ENCODE data around the gene PCDH9.

PCDH9 gene

DNA sequence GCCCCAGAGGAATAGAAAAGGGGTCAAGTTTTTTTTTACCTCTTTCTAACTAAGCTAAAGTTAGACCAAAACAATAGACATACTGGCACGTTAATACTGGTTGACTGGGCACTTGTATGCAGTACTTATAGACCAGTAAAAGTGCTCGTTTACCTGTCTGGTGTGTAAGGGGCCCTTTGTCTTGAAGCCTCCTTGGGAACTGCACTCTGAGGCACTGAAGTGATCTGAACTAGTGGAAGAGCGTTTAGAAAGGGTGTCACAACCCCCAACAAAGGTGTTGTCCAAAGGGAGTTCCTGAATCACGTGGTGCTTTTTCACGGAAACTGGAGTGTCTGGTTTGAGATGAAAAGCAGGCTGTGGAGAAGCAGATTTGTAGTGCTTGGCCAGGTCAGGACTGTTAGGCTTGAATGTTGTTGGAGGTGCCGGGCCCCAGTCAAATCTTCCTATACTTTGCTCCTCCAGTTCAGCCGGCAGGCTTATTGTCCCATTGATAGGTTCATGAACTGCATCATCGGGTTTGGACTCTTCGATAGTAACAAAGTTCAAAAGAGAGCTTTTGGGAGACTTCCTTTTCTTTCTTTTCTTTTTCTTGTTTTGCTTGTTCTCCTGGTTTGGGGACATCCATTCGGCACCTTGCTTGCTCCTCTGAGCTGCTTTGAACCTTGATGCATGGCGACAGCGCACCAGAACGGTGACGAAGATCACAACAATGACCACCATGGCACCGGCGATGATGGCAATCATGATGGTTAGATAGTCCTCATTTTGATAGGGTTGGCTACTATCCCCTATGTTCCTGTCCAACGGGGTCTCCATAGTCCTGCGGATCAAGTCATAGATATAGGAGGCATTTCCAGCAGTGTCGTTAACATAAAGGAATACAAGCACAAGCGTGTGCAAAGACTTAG is 4.6 kb downstream of the PCDH9 start:
- no peak overlapping the region for H3K4me3 ChIP-seq (ENCODE audit: low read length)
- DNase-seq (ENCODE audit: low read depth, low spot score), result no peak

- DNase-seq (ENCODE audit: low read depth, low spot score), result peak; percentile 81
- no peak overlapping the region for H3K4me3 ChIP-seq (ENCODE audit: low read length)
Observed at GRCh38 chr13:67224148-67224846, 5.8 kb downstream of the PCDH9 start.

- no peak for DNase-seq (ENCODE audit: low read depth, low spot score)
- no peak overlapping the region for H3K4me3 ChIP-seq (ENCODE audit: low read length)
Observed at GRCh38 chr13:67223742-67224141, 6.4 kb downstream of the PCDH9 start.

GRCh38 chr13:67223024-67223423 is 7.1 kb downstream of the PCDH9 start:
- no peak overlapping the region for H3K4me3 ChIP-seq (ENCODE audit: low read length)
- DNase-seq (ENCODE audit: low read depth, low spot score), result no peak

GRCh38 chr13:67221630-67222226 is 8.4 kb downstream of the PCDH9 start:
- no peak for DNase-seq (ENCODE audit: low read depth, low spot score)

GRCh38 chr13:67219113-67219512 is 11.0 kb downstream of the PCDH9 start:
- no peak for DNase-seq (ENCODE audit: low read depth, low spot score)
- H3K4me3 ChIP-seq (ENCODE audit: low read length), result no peak overlapping the region

More at GRCh38 chr13:67221630-67222226, 8.4 kb downstream of the PCDH9 start:
- H3K4me3 ChIP-seq (ENCODE audit: low read length), result no peak overlapping the region

DNA sequence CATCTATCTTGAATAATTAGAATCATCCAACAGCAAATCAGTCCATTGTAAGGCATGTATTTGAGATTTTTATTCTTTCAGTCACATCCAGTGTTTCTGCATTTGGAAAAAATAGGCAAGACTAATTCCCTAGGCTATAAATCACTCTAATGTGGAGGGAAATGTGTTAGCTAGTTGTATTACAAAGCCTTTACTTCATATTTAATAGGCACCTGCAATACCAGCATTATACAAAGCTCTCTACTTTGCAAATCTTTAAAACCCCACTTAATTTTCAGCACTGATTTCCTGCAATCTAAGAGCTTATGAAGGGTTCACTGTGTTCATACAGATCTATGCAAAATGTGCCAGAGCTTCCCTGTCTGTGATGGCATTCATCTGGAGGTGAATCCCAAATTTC is 12.3 kb downstream of the PCDH9 start:
- no peak for DNase-seq (ENCODE audit: low read depth, low spot score)

GRCh38 chr13:67216864-67217263 is 13.3 kb downstream of the PCDH9 start:
- DNase-seq (ENCODE audit: low read depth, low spot score), result no peak
- no peak overlapping the region for H3K4me3 ChIP-seq (ENCODE audit: low read length)

More for the DNA sequence above, 12.3 kb downstream of the PCDH9 start:
- H3K4me3 ChIP-seq (ENCODE audit: low read length), result no peak overlapping the region

DNA sequence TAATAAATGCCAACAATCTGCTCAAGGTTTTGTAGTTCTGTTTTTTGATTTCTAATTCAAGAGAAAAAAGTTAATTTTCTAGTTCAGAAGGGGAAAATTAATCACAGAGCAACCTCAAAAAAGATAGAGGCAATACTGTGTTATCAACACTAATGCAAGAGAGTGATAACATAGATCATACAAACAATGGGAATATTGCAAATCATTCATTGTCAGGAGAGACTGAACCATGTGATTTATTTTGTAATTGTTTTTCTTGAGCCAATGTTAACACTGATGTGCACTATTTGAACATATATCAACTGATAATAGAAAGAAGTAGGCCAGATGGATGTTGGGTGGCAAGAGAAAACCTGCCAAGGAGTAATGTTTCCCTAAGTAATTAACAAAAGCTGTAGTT is 19.9 kb downstream of the PCDH9 start:
- H3K4me3 ChIP-seq (ENCODE audit: low read length), result no peak overlapping the region
- DNase-seq (ENCODE audit: low read depth, low spot score), result no peak

DNA sequence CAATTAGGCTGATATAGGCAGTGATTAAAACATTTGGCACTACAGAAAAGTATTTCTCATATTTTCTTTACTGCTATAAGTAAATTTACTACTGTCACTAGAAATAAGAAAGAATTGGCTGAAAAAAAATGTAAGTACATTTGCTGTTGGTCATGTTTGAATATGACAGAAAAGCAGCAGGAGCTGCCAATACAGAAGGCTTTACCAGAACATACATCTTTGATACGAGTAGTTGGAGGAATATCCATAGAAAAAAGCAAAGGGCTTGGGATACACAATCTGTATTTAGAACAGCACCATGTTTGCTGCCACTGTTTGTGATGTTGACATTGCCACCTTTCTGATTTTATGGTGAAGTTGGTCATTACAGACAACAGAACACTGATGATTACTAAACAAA is 21.6 kb downstream of the PCDH9 start:
- no peak overlapping the region for H3K4me3 ChIP-seq (ENCODE audit: low read length)
- DNase-seq (ENCODE audit: low read depth, low spot score), result no peak

GRCh38 chr13:67204764-67205163 is 25.4 kb downstream of the PCDH9 start:
- no peak for DNase-seq (ENCODE audit: low read depth, low spot score)
- H3K4me3 ChIP-seq (ENCODE audit: low read length), result no peak overlapping the region

DNA sequence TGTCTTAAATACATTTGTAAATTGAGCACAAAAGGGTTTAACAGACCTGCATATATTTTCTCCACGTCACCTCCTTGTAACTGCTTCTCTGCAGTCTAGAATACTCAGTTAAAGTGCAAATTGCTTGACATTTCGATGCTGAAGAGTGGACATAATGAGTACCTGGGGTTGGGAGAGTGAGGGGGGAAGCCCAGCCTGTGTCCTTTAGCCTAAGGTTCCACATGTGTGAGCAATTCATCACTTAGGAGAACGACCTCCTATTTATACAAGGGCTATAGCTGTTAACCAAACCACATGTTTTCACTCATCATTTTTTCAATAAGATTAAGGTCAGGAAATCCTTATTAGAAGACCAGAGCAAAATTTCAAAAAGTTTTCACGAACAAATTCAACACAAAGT is 29.5 kb downstream of the PCDH9 start:
- no peak for DNase-seq (ENCODE audit: low read depth, low spot score)
- H3K4me3 ChIP-seq (ENCODE audit: low read length), result no peak overlapping the region

- DNase-seq (ENCODE audit: low read depth, low spot score), result no peak
- H3K4me3 ChIP-seq (ENCODE audit: low read length), result no peak overlapping the region
Observed at GRCh38 chr13:67200183-67200582, 30.0 kb downstream of the PCDH9 start.

- no peak for DNase-seq (ENCODE audit: low read depth, low spot score)
- no peak overlapping the region for H3K4me3 ChIP-seq (ENCODE audit: low read length)
Observed at GRCh38 chr13:67197704-67198103, 32.4 kb downstream of the PCDH9 start.

GRCh38 chr13:67193979-67194378 is 36.2 kb downstream of the PCDH9 start:
- DNase-seq (ENCODE audit: low read depth, low spot score), result no peak
- H3K4me3 ChIP-seq (ENCODE audit: low read length), result no peak overlapping the region

- no peak for DNase-seq (ENCODE audit: low read depth, low spot score)
Observed at GRCh38 chr13:67192751-67193150, 37.4 kb downstream of the PCDH9 start.

GRCh38 chr13:67186995-67187569 is 43.1 kb downstream of the PCDH9 start:
- no peak for DNase-seq (ENCODE audit: low read depth, low spot score)
- H3K4me3 ChIP-seq (ENCODE audit: low read length), result no peak overlapping the region

More at GRCh38 chr13:67192751-67193150, 37.4 kb downstream of the PCDH9 start:
- H3K4me3 ChIP-seq (ENCODE audit: low read length), result no peak overlapping the region

DNA sequence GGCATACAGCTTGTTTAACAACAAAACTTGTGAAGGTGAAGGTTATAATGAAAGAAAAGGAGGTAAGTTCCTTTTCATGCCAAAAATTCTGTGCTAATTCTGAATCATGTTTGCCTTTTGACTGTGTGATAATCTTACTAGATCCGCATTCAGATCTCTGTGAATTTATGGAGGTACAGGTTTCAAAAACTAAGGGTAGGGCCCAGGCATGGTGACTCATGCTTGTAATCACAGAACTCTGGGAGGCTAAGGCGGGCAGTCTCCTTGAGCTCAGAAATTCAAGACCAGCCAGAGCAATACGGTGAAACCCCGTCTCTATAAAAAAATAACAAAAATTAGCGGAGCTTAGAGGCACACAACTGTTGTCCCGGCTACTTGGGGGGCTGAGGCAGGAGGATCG is 45.9 kb downstream of the PCDH9 start:
- H3K4me3 ChIP-seq (ENCODE audit: low read length), result no peak overlapping the region
- no peak for DNase-seq (ENCODE audit: low read depth, low spot score)

- no peak for DNase-seq (ENCODE audit: low read depth, low spot score)
Observed at GRCh38 chr13:67183151-67183550, 47.0 kb downstream of the PCDH9 start.

More at GRCh38 chr13:67183151-67183550, 47.0 kb downstream of the PCDH9 start:
- H3K4me3 ChIP-seq (ENCODE audit: low read length), result no peak overlapping the region

Measured in Jurkat, Clone E6-1 (cell line).